ENCODE data around the gene HDGF. TPM values are rescaled to one million over a fixed set of nuclear protein-coding genes. Genes with fewer than 3 reads are reported as not detected.

HDGF gene
- total RNA-seq, 1 experiment from 2014 or later = 498 TPM

DNA sequence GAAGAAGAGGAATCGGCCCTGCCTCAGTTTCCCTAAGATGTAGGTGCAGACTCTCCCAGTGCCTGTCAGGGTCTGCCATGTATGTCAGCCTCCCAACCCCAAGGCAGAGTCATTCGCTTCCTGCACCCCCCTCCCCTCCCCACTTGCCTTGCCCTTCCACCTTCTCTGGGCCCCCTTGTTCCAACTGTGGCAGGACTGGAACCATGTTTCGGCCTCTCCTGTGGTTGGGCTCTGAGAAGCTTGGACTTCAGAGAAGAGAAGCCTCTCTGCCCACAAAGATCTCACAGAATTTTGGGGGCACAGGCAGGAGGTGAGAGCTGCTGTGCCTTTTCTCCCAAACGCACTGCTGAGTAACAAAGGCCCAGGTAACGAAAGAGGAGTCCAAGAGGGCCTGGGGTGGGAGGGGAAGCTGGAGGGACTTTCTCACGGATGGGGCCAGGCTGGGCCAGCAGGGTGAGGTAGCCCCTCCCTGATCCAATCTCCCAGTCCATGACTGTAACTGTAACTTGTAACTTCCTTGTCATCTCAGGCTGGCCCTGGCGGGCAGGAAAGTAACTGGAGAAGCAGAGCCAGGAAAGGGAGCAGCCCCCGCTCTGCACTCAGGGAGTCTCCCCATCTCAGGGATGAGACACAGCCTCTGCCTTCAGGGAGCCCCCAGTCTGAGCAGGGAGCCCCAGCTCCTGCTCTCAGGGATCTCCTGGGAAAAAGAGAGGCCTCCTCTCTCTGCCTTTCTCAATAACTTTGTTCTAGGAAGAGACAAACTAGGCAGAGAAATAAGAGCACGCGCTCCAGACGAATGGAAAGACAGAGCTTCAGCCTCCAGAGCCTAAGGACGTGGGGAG lies 57.4 kb downstream of the HDGF start:
- Histone ChIP-seq H3K79me2 (ENCODE audit: low read depth) (no peaks in the 10 kb centered on the region), H3K4me2 (peak overlapping the region; percentile 95), H3F3A (ENCODE audit: insufficient read depth, low read depth) (peaks cover 55% of the 10 kb centered on the region), H3K27me3 (ENCODE audit: insufficient read depth, low read depth) (no peaks in the 10 kb centered on the region), H3K4me3 (peak overlapping the region; percentile 54; the same call in 1 of the 2 replicates), H3K9me3 (ENCODE audit: insufficient read depth, low read depth) (no peaks in the 10 kb centered on the region), H3K36me3 (ENCODE audit: low read depth) (no peaks in the 10 kb centered on the region), H3K9me2 (ENCODE audit: insufficient read depth) (no peaks in the 10 kb centered on the region), H3K4me1 (replicated peaks; ENCODE audit: insufficient read depth) (peaks cover 55% of the 10 kb centered on the region), H4K20me1 (ENCODE audit: insufficient read depth) (no peaks in the 10 kb centered on the region), H3K27ac (peak overlapping the region; percentile 94), H2AFZ (peak overlapping the region; percentile 61; the same call in 1 of the 2 replicates)
- ChIA-PET POLR2A (ENCODE audit: unreplicated experiment) (interaction anchor here (0.5 to 1.4 kb wide), 5 partner anchors 9 to 264 kb away, joined by 3 to 10 read pairs (median 6); partner anchors contain the start of genes CRABP2 and MRPL24), CTCF (interaction anchor here (0.6 to 1.2 kb wide), 4 partner anchors 9 to 1402 kb away, joined by 4 to 8 read pairs (median 6); no protein-coding TSS in a partner anchor)
- TF ChIP-seq, protein P1, sequence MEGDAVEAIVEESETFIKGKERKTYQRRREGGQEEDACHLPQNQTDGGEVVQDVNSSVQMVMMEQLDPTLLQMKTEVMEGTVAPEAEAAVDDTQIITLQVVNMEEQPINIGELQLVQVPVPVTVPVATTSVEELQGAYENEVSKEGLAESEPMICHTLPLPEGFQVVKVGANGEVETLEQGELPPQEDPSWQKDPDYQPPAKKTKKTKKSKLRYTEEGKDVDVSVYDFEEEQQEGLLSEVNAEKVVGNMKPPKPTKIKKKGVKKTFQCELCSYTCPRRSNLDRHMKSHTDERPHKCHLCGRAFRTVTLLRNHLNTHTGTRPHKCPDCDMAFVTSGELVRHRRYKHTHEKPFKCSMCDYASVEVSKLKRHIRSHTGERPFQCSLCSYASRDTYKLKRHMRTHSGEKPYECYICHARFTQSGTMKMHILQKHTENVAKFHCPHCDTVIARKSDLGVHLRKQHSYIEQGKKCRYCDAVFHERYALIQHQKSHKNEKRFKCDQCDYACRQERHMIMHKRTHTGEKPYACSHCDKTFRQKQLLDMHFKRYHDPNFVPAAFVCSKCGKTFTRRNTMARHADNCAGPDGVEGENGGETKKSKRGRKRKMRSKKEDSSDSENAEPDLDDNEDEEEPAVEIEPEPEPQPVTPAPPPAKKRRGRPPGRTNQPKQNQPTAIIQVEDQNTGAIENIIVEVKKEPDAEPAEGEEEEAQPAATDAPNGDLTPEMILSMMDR (conservative IDR thresholded peaks at IDR 0.05) = peak; percentile 22; the same call in 1 of the 2 replicates
- TF ChIP-seq EZH2 (IDR thresholded peaks at IDR 0.05; ENCODE audit: low read depth) = no peak
- peak; percentile 80 to 82 for DNase-seq
- intact Hi-C loops (cut with micrococcal nuclease; ENCODE audit: unreplicated experiment) = loop anchor here (1.0 to 10.0 kb wide), 5 partner anchors 11 to 441 kb away; partner anchors contain the start of genes CRABP2, ETV3, HDGF and MEF2D
- TSS peak; percentile 93 for BruUV-seq (replicated peaks)

GRCh38 chr1:156692925-156693847 lies 58.3 kb downstream of the HDGF start:
- Histone ChIP-seq H3K4me1 (replicated peaks; ENCODE audit: insufficient read depth) (peaks cover 59% of the 10 kb centered on the region), H3K9me3 (ENCODE audit: insufficient read depth, low read depth) (no peaks in the 10 kb centered on the region), H4K20me1 (ENCODE audit: insufficient read depth) (no peaks in the 10 kb centered on the region), H2AFZ (no peak overlapping the region), H3K4me2 (peak overlapping the region; percentile 95), H3K36me3 (ENCODE audit: low read depth) (no peaks in the 10 kb centered on the region), H3K27ac (peak overlapping the region; percentile 94), H3K9me2 (ENCODE audit: insufficient read depth) (no peaks in the 10 kb centered on the region), H3K4me3 (peak overlapping the region; percentile 54), H3F3A (ENCODE audit: insufficient read depth, low read depth) (peaks cover 55% of the 10 kb centered on the region), H3K79me2 (ENCODE audit: low read depth) (no peaks in the 10 kb centered on the region), H3K27me3 (ENCODE audit: insufficient read depth, low read depth) (no peaks in the 10 kb centered on the region)
- DNase-seq = peak; percentile 89 to 95
- BruUV-seq (replicated peaks) = TSS peak; percentile 34
- TF ChIP-seq EZH2 (IDR thresholded peaks at IDR 0.05; ENCODE audit: low read depth) = no peak
- TF ChIP-seq, protein P1 (conservative IDR thresholded peaks at IDR 0.05) = no peak
- ChIA-PET POLR2A (ENCODE audit: unreplicated experiment) (interaction anchor here (0.5 to 1.3 kb wide), 8 partner anchors 9 to 480 kb away, joined by 3 to 26 read pairs (median 6); partner anchors contain the start of genes CRABP2, ISG20L2, METTL25B and MRPL24), CTCF (interaction anchor here (1.2 to 6.3 kb wide), 2 partner anchors 12 to 29 kb away, joined by 6 to 109 read pairs; partner anchors contain the start of gene CRABP2)
- intact Hi-C loops (cut with micrococcal nuclease; ENCODE audit: unreplicated experiment) = loop anchor here (1.0 to 10.0 kb wide), 5 partner anchors 12 to 442 kb away; partner anchors contain the start of genes CRABP2, ETV3, HDGF and MEF2D

All from PC-9 (cell line).